ENCODE data around the gene KRT80.

GRCh38 chr12:52221912-52222457 is 30.2 kb upstream of the KRT80 start:
- TF ChIP-seq CTCF (IDR thresholded peaks at IDR 0.05 in 8 of 11, conservative IDR thresholded peaks at IDR 0.05 in 3 of 11) (peak in 6 of 11 experiments; percentile 19 to 49 (median 31)), POLR2A (IDR thresholded peaks at IDR 0.05) (no peak)

Data from spleen (tissue), 7 donors.